Measurements from ENCODE around the gene HOXA3. TPM values are rescaled to one million over a fixed set of nuclear protein-coding genes. Genes with fewer than 3 reads are reported as not detected.

Gene HOXA3
- polyA plus RNA-seq, 1 of the 3 experiments (the other 2 are of a cell fraction) = 0.15 TPM

- no peak for TF ChIP-seq ZBTB33 (IDR thresholded peaks at IDR 0.05; ENCODE audit: borderline replicate concordance, low read depth)
- no peak for TF ChIP-seq RAD21 (IDR thresholded peaks at IDR 0.05; ENCODE audit: low read length)
Measured at GRCh38 chr7:27128776-27129728, 23.3 kb downstream of the HOXA3 start (continued).

DNA sequence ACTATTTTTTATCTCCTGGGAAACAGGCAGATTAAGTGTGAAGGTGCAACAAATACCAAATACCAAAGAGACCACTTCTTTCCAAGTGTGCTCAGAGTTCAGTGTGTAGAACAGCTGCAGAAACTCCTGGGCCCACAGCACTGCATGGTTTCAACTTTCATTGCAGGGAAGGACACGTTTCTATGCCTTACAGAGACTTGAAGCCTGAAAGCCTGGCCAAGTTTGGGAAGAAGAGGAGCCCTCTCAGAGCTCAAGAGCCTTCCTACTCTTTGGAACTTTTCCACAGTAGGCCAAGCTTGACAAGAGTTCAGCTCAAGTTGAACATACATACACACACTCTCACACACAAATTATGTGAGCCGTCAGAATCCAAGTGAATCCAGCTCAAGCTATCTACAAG lies 24.3 kb downstream of the HOXA3 start:
- POLR2A ChIA-PET = no interaction called here
- 7% methylated on average over 2 of the region's 2 CpGs for WGBS (ENCODE audit: low lambda C conversion rate)

DNA sequence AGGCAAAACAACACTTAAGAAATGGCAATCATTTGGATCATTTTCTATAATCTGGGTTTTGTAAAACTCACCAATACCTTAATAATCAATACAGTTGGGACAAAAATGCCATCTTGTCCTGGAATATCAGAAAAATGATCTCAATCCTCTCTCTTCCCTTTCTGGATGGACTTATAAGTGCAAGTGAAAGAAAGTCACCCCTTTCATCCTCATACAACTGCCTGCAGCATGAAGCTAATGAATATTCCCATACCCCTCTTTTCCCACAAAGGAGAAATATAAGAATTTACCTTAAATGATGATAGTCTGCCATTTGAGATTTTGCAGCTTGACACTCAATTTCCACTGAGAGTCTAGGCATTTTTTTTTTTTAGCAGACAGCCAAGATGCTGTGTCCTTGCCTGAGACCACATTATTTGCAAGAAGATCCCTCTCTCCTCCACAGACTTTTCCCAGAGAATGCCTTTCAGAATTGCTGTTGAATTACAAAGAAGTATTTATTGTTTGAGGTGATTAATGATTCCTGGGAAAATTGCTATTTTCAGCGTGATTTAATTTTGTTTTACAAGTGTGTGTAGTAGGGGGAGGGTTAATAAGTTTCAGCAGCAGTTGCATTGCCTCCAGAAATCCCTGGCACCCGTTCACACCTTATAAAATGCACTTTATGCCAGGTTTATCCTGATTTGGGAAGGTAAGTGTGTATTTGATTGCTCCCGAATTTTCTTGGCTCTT lies 25.6 kb downstream of the HOXA3 start:
- no peak for DNase-seq
- POLR2A ChIA-PET = interaction anchor here (0.7 kb wide), 1 partner anchor 407 kb away, joined by 3 read pairs; no protein-coding TSS in a partner anchor
- TF ChIP-seq SIN3A (IDR thresholded peaks at IDR 0.05; ENCODE audit: borderline replicate concordance, low read depth, low read length) (no peak), NFIC (IDR thresholded peaks at IDR 0.05; ENCODE audit: borderline replicate concordance) (no peak), MEF2A (IDR thresholded peaks at IDR 0.05; ENCODE audit: borderline replicate concordance, low read depth) (no peak), GABPA (IDR thresholded peaks at IDR 0.05; ENCODE audit: low read depth) (no peak), MXI1 (IDR thresholded peaks at IDR 0.05; ENCODE audit: low read depth, low read length) (no peak), TAF1 (IDR thresholded peaks at IDR 0.05; ENCODE audit: borderline replicate concordance, low read depth, low read length) (no peak), SMC3 (IDR thresholded peaks at IDR 0.05; ENCODE audit: low read depth, low read length) (no peak), ELF1 (IDR thresholded peaks at IDR 0.05) (no peak)
- TF ChIP-seq, protein P1, sequence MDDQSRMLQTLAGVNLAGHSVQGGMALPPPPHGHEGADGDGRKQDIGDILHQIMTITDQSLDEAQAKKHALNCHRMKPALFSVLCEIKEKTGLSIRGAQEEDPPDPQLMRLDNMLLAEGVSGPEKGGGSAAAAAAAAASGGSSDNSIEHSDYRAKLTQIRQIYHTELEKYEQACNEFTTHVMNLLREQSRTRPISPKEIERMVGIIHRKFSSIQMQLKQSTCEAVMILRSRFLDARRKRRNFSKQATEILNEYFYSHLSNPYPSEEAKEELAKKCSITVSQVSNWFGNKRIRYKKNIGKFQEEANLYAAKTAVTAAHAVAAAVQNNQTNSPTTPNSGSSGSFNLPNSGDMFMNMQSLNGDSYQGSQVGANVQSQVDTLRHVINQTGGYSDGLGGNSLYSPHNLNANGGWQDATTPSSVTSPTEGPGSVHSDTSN (IDR thresholded peaks at IDR 0.05) = no peak
- TF ChIP-seq, protein P2, sequence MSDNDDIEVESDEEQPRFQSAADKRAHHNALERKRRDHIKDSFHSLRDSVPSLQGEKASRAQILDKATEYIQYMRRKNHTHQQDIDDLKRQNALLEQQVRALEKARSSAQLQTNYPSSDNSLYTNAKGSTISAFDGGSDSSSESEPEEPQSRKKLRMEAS (IDR thresholded peaks at IDR 0.05; ENCODE audit: low read depth) = no peak
- TF ChIP-seq, protein P3, sequence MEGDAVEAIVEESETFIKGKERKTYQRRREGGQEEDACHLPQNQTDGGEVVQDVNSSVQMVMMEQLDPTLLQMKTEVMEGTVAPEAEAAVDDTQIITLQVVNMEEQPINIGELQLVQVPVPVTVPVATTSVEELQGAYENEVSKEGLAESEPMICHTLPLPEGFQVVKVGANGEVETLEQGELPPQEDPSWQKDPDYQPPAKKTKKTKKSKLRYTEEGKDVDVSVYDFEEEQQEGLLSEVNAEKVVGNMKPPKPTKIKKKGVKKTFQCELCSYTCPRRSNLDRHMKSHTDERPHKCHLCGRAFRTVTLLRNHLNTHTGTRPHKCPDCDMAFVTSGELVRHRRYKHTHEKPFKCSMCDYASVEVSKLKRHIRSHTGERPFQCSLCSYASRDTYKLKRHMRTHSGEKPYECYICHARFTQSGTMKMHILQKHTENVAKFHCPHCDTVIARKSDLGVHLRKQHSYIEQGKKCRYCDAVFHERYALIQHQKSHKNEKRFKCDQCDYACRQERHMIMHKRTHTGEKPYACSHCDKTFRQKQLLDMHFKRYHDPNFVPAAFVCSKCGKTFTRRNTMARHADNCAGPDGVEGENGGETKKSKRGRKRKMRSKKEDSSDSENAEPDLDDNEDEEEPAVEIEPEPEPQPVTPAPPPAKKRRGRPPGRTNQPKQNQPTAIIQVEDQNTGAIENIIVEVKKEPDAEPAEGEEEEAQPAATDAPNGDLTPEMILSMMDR (IDR thresholded peaks at IDR 0.05) = no peak

More for the DNA sequence above, 24.3 kb downstream of the HOXA3 start:
- no peak overlapping the region for H3K4me2 ChIP-seq
- no peaks in the 10 kb centered on the region for H3K79me2 ChIP-seq (ENCODE audit: insufficient read depth)
- H3K4me1 ChIP-seq (ENCODE audit: control insufficient read depth in 1 of 2, insufficient read depth in 2 of 2, low read depth in 1 of 2, low read length in 1 of 2) = peaks cover 0 to 4% of the 10 kb centered on the region in 2 experiments; a peak in 1 of 4 replicates
- H3K9ac ChIP-seq = no peak overlapping the region
- H3K9me2 ChIP-seq = no peaks in the 10 kb centered on the region
- CTCF ChIA-PET = interaction anchor here (1.2 to 3.4 kb wide), 4 partner anchors 16 to 448 kb away, joined by 3 to 18 read pairs (median 6); partner anchors contain the start of gene HOXA5
- H3K4me3 ChIP-seq (ENCODE audit: low read depth in 2 of 2, low read length in 1 of 2) = no peak overlapping the region
- TF ChIP-seq CHD2 (IDR thresholded peaks at IDR 0.05; ENCODE audit: low read length, partially characterized antibody) = no peak
- TF ChIP-seq GABPA (IDR thresholded peaks at IDR 0.05; ENCODE audit: low read depth) = no peak
- no peak for TF ChIP-seq EZH2phosphoT487 (IDR thresholded peaks at IDR 0.05; ENCODE audit: borderline replicate concordance, low read depth)
- no peak for TF ChIP-seq MEF2A (IDR thresholded peaks at IDR 0.05; ENCODE audit: borderline replicate concordance, low read depth)
- TF ChIP-seq EP300 (IDR thresholded peaks at IDR 0.05; ENCODE audit: borderline replicate concordance in 1 of 2, low read depth in 1 of 2, low read length in 1 of 2) = no peak
- TF ChIP-seq, protein P2 (IDR thresholded peaks at IDR 0.05; ENCODE audit: low read depth) = no peak
- no peak for TF ChIP-seq TAF1 (IDR thresholded peaks at IDR 0.05; ENCODE audit: borderline replicate concordance, low read depth, low read length)
- no peak for TF ChIP-seq TCF12 (IDR thresholded peaks at IDR 0.05)
- no peak for DNase-seq
- H3F3A ChIP-seq (replicated peaks; ENCODE audit: insufficient read depth) = no peaks in the 10 kb centered on the region
- H3K27me3 ChIP-seq (ENCODE audit: insufficient read depth) = peaks cover 88% of the 10 kb centered on the region
- H3K27ac ChIP-seq (ENCODE audit: low read depth in 2 of 2, low read length in 1 of 2) = no peak overlapping the region
- H2AFZ ChIP-seq (ENCODE audit: low read depth) = no peak overlapping the region
- H3K36me3 ChIP-seq (replicated peaks in 1 of 2; ENCODE audit: control insufficient read depth in 1 of 2, insufficient read depth in 2 of 2, low read length in 1 of 2) = no peaks in the 10 kb centered on the region
- no peaks in the 10 kb centered on the region for H3K9me3 ChIP-seq
- no peaks in the 10 kb centered on the region for H4K20me1 ChIP-seq (ENCODE audit: insufficient read depth)

More for the DNA sequence above, 25.6 kb downstream of the HOXA3 start:
- WGBS (ENCODE audit: low lambda C conversion rate) = 4% methylated on average over 3 of the region's 3 CpGs
- H4K20me1 ChIP-seq (ENCODE audit: insufficient read depth) = no peaks in the 10 kb centered on the region
- H3K9ac ChIP-seq = no peak overlapping the region
- H3K79me2 ChIP-seq (ENCODE audit: insufficient read depth) = no peaks in the 10 kb centered on the region
- no peaks in the 10 kb centered on the region for H3K36me3 ChIP-seq (replicated peaks in 1 of 2; ENCODE audit: control insufficient read depth in 1 of 2, insufficient read depth in 2 of 2, low read length in 1 of 2)
- no peak overlapping the region for H3K4me3 ChIP-seq (ENCODE audit: low read depth in 2 of 2, low read length in 1 of 2)
- H3K27ac ChIP-seq (ENCODE audit: low read depth in 2 of 2, low read length in 1 of 2) = no peak overlapping the region
- no peak overlapping the region for H3K4me2 ChIP-seq
- H3K27me3 ChIP-seq (ENCODE audit: insufficient read depth) = peaks cover 91% of the 10 kb centered on the region
- H2AFZ ChIP-seq (ENCODE audit: low read depth) = no peak overlapping the region
- H3K4me1 ChIP-seq (ENCODE audit: control insufficient read depth in 1 of 2, insufficient read depth in 2 of 2, low read depth in 1 of 2, low read length in 1 of 2) = peaks cover 0 to 4% of the 10 kb centered on the region in 2 experiments; a peak in 1 of 4 replicates
- CTCF ChIA-PET = interaction anchor here (0.7 to 3.4 kb wide), 6 partner anchors 11 to 334 kb away, joined by 3 to 18 read pairs (median 4); partner anchors contain the start of gene HOXA5
- H3K9me3 ChIP-seq = no peaks in the 10 kb centered on the region
- no peaks in the 10 kb centered on the region for H3K9me2 ChIP-seq
- H3F3A ChIP-seq (replicated peaks; ENCODE audit: insufficient read depth) = no peaks in the 10 kb centered on the region
